K562 (cell line): ENCODE measurements around the gene YIF1A. TPM values are rescaled to one million over a fixed set of nuclear protein-coding genes. Genes with fewer than 3 reads are reported as not detected.

Source experiments
- KDM1A ChIP-seq, 2 experiments: fragments of 450-650 bp; IDR thresholded peaks; 2 replicates each; pipeline ENCODE4 v1.6.1; 2016; ENCODE audit warnings: mild to moderate bottlenecking in 2 of 2
- PHB ChIP-seq: fragments of 250-450 bp; sonication (Bioruptor Pico); IDR thresholded peaks from 2 replicates; pipeline ENCODE4 v1.5.0; 2021
- polyA plus RNA-seq, 8 experiments: library from polyadenylated mRNA; depleted of rRNA in 4 of 8; stranded (reverse) in 5 of 8; unstranded in 3 of 8; fragments of >200 nt; fragmentation: Nextera tagmentation in 2 of 8; fragmentation: Illumina TruSeq in 1 of 8; extraction: Ambion mirVana in 2 of 8; extraction: Trizol in 1 of 8; gene quantifications; 2 replicates each; pipeline versions ENCODE4 v1.2.1 to v1.2.3, GENCODE V29; 2011 to 2014; ENCODE audit warnings: inconsistent platforms in 1 of 8, missing spikeins in 1 of 8
- total RNA-seq, 7 experiments: library from RNA; depleted of rRNA in 6 of 7; stranded (reverse); fragments of >200 nt in 6 of 7; fragmentation: Illumina TruSeq in 2 of 7; extraction: Trizol in 2 of 7; gene quantifications; 2 replicates each; pipeline versions ENCODE4 v1.2.1 to v1.2.3, GENCODE V29; 2011 to 2021; ENCODE audit warnings: low replicate concordance in 1 of 7
- TF ChIP-seq, protein P1 (sequence below), 2 experiments: fragments of 450-650 bp; IDR thresholded peaks; 2 replicates each; pipeline ENCODE4 v1.6.1; 2016; ENCODE audit warnings: mild to moderate bottlenecking in 2 of 2, borderline replicate concordance in 1 of 2, low read depth in 1 of 2, moderate library complexity in 1 of 2
- TF ChIP-seq, protein P2 (sequence below): fragments of 150-350 bp; IDR thresholded peaks from 2 replicates; pipeline ENCODE4 v1.6.1; 2014; ENCODE audit warnings: low read depth, mild to moderate bottlenecking, low read length, borderline replicate concordance

The YIF1A gene
- total and polyA plus RNA-seq, 9 of the 15 experiments (the other 6 are each of a cell fraction or from before 2014, with no cell fraction given): 8.6 to 121 (median 77.2) TPM

DNA sequence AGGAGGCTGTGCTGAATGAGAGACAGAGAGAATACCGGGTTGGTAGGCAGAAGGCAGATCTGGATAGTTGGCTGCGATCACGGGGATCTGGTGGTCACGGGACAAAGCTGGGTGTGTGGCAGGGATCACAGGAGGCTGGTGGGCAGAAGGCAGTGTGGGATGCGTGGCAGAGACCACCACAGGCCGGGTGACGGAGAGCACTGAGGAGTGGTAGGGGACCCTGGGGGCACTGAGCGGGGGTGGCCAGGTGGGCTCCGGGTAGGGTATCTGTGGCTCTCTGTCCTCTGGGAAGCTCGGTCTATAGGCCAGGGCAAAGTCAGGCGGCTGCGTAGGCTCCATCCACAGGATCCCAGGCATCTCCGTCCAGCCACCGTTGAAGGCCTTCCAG is 26.5 kb upstream of the YIF1A start (continued):
- TF ChIP-seq, protein P1, sequence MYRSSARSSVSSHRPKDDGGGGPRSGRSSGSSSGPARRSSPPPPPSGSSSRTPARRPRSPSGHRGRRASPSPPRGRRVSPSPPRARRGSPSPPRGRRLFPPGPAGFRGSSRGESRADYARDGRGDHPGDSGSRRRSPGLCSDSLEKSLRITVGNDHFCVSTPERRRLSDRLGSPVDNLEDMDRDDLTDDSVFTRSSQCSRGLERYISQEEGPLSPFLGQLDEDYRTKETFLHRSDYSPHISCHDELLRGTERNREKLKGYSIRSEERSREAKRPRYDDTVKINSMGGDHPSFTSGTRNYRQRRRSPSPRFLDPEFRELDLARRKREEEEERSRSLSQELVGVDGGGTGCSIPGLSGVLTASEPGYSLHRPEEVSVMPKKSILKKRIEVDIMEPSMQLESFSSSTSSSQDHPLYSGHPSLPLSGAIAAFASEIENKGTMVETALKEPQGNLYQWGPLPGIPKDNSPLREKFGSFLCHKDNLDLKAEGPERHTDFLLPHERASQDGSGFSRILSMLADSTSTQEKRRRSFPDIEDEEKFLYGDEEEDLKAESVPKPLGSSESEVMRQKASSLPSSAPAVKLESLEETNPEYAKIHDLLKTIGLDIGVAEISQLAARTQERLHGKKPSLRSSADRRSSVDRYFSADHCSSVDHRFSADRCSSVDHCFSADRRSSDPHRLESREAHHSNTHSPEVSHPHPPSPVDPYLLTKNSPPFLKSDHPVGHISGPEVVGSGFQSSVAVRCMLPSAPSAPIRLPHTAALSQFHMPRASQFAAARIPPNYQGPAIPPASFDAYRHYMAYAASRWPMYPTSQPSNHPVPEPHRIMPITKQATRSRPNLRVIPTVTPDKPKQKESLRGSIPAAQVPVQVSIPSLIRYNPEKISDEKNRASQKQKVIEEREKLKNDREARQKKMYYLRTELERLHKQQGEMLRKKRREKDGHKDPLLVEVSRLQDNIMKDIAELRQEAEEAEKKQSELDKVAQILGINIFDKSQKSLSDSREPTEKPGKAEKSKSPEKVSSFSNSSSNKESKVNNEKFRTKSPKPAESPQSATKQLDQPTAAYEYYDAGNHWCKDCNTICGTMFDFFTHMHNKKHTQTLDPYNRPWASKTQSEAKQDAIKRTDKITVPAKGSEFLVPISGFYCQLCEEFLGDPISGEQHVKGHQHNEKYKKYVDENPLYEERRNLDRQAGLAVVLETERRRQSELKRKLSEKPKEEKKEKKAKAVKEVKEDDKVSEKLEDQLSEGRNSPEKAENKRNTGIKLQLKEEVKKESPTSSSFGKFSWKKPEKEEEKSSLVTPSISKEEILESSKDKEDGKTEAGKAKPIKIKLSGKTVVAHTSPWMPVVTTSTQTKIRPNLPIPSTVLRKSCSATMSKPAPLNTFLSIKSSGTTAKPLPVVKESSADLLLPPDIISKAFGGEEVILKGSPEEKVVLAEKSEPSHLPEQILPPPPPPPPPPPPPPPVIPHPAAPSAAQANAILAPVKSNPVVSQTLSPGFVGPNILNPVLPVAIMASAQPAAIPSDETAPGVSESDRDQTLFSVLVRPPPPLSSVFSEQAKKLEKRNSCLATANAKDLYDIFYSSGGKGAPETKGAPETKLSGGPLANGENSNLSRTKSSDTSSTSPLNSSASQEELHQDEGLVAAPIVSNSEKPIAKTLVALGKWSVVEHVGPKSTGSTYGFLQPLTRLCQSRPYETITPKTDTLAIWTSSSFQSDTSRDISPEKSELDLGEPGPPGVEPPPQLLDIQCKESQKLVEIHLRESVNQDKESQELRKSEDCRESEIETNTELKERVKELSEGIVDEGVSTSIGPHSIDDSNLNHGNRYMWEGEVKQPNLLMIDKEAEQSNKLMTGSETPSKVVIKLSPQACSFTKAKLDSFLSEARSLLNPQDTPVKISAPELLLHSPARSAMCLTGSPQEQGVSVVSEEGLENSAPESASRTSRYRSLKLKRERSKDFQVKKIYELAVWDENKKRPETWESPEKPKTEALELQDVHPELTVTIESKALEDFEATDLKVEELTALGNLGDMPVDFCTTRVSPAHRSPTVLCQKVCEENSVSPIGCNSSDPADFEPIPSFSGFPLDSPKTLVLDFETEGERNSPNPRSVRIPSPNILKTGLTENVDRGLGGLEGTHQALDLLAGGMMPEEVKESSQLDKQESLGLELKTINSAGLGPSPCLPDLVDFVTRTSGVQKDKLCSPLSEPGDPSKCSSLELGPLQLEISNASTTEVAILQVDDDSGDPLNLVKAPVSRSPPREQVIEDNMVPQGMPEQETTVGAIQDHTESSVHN (IDR thresholded peaks at IDR 0.05; ENCODE audit: borderline replicate concordance in 1 of 2, low read depth in 1 of 2): no peak
- TF ChIP-seq, protein P2, sequence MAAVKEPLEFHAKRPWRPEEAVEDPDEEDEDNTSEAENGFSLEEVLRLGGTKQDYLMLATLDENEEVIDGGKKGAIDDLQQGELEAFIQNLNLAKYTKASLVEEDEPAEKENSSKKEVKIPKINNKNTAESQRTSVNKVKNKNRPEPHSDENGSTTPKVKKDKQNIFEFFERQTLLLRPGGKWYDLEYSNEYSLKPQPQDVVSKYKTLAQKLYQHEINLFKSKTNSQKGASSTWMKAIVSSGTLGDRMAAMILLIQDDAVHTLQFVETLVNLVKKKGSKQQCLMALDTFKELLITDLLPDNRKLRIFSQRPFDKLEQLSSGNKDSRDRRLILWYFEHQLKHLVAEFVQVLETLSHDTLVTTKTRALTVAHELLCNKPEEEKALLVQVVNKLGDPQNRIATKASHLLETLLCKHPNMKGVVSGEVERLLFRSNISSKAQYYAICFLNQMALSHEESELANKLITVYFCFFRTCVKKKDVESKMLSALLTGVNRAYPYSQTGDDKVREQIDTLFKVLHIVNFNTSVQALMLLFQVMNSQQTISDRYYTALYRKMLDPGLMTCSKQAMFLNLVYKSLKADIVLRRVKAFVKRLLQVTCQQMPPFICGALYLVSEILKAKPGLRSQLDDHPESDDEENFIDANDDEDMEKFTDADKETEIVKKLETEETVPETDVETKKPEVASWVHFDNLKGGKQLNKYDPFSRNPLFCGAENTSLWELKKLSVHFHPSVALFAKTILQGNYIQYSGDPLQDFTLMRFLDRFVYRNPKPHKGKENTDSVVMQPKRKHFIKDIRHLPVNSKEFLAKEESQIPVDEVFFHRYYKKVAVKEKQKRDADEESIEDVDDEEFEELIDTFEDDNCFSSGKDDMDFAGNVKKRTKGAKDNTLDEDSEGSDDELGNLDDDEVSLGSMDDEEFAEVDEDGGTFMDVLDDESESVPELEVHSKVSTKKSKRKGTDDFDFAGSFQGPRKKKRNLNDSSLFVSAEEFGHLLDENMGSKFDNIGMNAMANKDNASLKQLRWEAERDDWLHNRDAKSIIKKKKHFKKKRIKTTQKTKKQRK: no peak
- TF ChIP-seq PHB (CRISPR knock-in tag) (no peak), KDM1A (IDR thresholded peaks at IDR 0.05) (no peak)
